Esophagus muscularis mucosa (tissue), 4 donors: ENCODE results near the gene TENM3.

Experiments
- CTCF ChIP-seq, 3 experiments: fragments of 200-600 bp in 2 of 3; fragments of 450-650 bp in 1 of 3; sonication (generic) in 2 of 3; IDR thresholded peaks; one replicate each; pipeline ENCODE4 v1.5.1; 2017 to 2019; ENCODE audit warnings: antibody characterized with exemption in 3 of 3, mild to moderate bottlenecking in 2 of 3, moderate library complexity in 1 of 3
- EP300 ChIP-seq: sonication (generic); formaldehyde crosslinking; IDR thresholded peaks from one replicate; pipeline ENCODE4 v1.6.1; 2017; ENCODE audit warnings: antibody characterized with exemption
- POLR2A ChIP-seq: fragments of 450-650 bp; IDR thresholded peaks from one replicate; pipeline ENCODE4 v1.6.1; 2017; ENCODE audit warnings: antibody characterized with exemption, moderate library complexity, mild to moderate bottlenecking, low read depth
- POLR2AphosphoS5 ChIP-seq, 2 donors: sonication (generic); formaldehyde crosslinking; IDR thresholded peaks; one replicate each; pipeline ENCODE4 v1.6.1; 2017; ENCODE audit warnings: antibody characterized with exemption in 2 of 2

GRCh38 chr4:182369211-182369610 lies 126.0 kb downstream of the TENM3 start:
- TF ChIP-seq CTCF (IDR thresholded peaks at IDR 0.05) (no peak), POLR2A (no peak), EP300 (no peak), POLR2AphosphoS5 (IDR thresholded peaks at IDR 0.05) (no peak)
